HG03045 (cell line): Measurements from ENCODE around the gene BTF3.
"Not testable (repeated sequence)": the region's sequence is repeated elsewhere in the genome, so short reads cannot be mapped to it uniquely, and the experiment has no call there.

Experiments used
- ATAC-seq: cut with Tn5 transposase; IDR thresholded peaks from one replicate; pipeline ENCODE4 v1.9.1; 2021; ENCODE audit warnings: mild to moderate bottlenecking, moderate library complexity; ENCODE audit not compliant: unreplicated experiment

The BTF3 gene

DNA sequence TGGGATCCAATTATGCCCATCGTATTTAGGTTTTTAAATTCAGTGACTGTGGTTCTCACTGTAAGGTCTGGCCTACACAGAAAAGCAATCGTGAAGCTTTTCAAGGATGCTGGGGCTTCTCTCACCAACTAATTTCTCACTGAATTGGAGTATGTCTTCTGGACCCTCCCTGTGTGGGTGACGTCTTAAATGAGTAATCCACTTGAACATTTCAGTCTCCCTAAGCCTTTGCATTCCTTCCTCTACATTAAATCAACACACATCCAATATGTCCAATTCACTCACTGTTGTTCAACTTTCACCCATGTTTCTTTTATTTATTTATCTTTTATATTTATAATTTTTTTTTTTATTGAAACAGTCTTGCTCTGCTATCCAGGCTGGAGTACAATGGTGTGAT is 12.5 kb upstream of the BTF3 start:
- no peak for ATAC-seq

DNA sequence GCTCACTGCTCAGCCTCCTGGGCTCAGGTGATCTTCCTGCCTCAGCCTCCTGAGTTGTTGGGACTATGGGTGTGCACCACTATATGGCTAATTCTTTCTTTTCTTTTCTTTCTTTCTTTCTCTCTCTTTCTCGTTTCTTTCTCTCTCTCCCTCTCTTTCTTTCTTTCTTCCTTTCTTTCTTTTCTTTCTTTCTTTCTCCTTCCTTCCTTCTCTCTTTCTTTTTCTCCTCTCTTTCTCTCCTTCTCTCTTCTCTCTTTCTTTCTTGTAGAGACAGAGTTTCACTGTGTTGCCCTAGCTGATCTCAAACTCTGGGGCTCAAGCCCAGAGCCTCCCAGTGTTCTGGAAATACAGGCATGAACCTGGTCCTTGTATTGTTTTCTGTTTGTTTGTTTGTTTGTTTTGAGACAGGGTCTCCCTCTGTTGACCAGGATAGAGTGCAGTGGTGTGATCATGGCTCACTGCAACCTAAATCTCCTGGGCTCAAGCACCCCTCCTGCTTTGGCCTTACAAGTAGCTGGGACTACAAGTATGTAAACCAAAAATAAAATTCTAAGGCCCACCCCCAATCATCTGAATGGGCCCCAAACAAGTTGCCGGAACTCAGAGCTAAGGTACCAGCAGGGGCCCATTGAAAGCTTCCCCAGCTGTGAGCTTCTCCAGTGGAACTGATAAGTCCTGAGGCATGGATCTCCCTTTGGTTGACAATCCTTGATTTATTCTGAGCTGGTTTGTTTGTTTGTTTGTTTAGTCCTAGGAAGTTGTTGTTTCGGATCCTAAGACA is 11.9 kb upstream of the BTF3 start:
- ATAC-seq, result no peak

DNA sequence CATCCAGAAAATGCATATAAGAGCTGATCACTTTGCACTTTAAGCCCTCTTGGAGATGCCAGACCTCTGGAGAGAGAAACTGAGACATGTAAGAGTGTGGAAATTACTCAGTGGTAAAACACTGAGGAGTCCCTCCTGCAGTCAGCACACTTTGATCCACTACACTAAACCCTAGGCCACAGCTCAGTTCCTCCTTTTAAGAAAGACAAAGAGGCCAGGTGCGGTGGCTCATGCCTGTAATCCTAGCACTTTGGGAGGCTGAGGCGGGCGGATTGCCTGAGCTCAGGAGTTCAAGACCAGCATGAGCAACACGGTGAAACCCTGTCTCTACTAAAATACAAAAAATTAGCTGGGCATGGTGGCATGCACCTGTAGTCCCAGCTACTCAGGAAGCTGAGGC is 11.0 kb upstream of the BTF3 start:
- ATAC-seq, result not testable (repeated sequence)

DNA sequence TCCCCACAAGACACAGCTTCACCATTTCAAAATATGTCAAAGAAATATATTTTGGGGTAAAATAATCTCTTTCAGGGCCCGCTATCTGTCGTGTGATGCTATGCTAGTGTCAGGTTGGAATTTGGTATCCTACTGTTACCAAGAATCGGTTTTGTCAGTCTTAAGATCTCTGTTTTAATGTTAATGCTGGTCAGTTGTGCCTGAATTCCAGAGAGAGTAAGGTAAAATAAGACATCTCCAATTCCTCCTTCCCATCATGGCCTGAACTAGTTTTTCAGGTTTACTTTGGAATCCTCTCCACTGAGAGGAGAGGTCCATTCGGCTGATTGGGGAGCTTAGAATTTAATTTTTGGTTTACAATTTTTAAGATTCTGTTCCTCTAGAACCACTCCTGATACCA is 10.4 kb upstream of the BTF3 start:
- ATAC-seq, result no peak

DNA sequence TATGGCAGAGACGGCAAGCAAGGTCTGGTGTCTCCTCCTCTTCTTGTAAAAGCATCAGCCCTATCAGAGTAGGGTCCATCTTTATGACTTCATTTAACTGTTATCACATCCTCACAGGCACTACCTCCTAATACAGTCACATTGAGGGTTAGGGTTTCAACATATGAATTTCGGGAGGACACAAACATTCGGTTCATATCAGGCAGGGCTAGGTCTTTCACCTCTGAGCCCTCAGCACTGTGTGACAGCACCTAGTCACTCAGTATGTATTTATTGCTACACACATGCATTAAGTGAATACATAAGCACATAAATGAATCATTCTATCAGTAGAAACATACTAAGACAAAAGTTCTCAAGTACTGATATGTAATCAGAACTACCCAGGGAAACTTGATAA is 9.4 kb upstream of the BTF3 start:
- no peak for ATAC-seq

DNA sequence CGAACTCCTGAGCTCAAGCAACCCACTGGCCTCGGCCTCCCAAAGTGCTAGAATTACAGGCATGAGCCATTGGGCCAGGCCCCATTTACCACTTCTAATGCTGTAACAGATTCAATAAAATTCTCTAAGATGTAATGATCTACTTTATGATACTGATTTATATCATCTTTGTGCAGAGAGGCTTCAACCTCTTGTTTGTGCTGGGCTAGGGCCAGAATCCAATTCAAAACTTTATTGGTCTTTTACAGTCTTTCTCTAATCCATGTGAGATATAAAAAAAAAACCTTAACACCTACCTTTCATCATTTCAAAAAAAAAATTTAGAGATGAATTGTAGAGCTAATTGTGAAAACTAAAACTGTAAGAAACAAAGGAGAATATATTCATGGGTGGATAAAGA is 8.2 kb upstream of the BTF3 start:
- ATAC-seq, result no peak

DNA sequence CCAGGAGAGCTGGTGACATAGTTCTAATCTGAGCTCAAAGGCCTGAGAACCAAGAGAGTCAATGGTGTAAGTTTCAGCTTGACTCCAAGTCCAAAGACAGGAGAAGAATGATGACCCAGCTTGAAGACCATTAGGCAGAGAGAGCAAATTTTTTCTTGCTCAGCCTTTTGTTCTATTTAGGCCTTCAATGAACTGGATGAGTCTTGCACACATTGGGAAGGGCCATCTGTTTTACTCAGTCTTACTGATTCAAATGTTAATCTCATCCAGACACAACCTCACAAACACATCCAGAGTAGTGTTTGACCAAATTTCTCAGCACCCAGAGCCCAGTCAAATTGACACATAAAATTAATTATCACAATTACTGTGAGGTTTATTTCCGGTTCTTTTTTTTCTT is 7.1 kb upstream of the BTF3 start:
- ATAC-seq, result no peak

DNA sequence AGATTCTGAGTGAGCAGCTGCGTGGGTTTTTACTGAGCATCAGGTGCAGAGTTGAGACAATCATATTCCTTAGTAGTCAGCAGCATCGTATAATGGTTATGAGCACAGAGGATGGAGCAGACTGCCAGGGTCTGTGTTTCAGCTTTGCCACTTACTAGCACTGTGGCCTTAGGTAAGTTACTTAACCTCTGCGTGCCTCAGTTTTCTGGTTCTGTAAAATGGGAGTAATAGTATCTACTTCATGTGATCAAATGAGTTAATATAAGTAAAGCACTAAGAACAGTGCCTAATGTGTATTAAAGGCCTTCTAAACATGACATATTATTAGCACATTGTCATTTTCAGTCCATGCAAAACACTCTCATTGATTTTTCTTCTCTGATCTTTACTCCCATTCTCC is 4.8 kb upstream of the BTF3 start:
- ATAC-seq, result no peak

DNA sequence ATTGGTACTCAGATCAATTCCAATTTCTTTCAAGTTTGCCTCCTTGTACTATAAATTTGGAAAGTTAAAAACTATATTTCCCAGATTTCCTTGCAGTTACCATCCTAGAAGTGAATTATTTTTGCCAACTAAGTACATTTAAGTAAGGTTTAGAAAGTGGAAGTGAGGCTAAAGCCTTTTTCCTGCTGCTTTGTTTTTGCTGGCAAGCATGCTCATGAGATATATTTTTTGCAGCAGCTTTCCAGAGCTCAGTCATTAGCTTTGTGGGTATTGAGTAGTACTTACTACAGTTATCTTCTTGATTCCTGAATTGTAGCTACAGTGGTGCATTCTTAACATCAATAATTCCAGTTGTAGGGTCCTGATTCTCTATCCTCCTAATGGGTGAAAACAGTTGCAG is 3.5 kb upstream of the BTF3 start:
- ATAC-seq, result no peak

DNA sequence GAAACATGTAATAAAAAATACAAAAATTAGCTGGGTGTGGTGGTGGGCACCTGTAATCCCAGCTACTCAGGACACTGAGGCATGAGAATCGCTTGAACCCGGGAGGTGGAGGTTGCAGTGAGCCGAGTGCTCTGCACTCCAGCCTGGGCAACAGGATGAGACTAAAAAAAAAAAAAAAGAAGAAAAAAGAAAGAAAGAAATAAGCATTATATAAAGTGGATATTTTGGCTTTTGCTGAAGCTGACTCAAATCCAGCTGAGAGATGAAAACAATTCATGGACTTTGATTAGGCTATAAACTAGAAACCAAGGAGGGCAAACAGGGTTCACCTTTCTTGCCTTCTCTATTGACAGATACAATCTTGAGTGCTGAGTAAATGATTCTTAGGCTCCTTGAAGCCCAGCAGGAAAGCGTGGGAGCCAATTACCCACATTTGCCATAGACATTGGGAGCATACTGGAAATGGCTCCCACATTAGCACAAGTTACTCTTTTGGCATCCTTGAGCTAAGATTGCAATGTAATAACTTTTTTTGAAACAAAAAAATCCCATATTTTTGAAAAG is 2.4 kb upstream of the BTF3 start:
- ATAC-seq, result no peak

DNA sequence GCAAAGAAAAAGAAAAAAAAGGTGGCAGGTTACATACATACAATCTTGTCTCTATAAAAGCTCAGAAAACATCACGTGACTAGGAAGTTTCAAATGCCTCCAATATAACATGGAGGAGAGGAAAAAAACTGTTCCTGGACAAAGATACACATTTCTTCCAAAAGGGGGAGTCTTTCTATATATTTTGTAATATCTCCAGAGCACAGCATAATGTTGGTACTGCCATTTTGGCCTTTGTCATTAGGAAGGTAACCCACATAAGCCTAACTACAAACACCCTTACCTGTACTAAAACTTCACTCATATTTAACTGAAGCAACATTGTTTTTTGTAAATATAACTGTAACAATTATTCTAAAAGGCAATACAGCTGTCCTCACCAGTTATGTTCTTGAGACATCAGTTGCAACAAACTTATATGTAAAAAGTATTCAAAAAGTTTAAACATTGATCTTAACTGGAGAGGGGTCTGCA is 1.2 kb upstream of the BTF3 start:
- ATAC-seq, result no peak

DNA sequence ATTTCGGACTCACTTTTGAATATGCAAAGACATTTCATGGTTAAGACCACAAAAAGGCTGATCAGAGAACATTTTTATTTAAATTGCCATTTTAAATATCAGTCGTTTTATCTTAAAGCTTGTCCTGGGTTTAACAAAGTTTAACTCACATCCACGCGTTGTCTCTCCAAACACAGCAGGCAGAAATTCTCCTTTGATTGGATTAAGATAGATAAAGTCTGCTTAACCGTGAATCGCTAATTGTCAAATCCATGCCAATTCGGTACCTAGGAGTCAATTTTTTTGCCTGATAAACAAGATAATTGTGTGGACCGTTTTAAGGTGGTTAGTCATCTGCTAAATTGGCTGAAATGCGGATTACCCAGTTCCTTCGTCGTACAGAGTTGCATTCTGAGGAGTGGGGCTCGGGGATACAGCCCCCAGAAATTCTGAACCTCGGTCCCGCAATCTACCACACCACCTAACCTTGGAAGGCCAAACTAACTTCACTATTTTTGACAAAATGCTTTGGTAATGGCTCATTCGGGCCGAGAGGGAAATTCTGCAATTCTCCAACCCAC is 665 bp upstream of the BTF3 start:
- no peak for ATAC-seq

DNA sequence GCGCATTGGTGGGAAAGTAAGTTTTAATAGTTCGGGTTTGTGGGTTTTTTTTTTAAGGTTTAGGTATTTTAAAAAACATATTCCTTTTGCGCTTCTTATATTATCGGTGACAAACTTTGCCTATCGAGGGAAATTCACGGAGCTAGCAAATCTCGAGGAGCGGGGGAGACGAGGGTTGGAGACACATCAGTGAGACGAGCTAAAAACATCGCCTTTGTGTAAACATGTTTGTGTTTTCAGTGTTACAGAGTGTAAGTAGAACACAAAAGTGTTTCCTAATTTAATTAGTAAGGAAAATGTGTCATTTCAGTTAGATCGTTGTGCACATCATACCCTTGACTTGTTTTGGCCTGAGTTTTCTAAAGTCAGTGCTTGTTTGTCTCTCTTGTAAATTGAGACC is 945 bp downstream of the BTF3 start:
- ATAC-seq, result no peak

DNA sequence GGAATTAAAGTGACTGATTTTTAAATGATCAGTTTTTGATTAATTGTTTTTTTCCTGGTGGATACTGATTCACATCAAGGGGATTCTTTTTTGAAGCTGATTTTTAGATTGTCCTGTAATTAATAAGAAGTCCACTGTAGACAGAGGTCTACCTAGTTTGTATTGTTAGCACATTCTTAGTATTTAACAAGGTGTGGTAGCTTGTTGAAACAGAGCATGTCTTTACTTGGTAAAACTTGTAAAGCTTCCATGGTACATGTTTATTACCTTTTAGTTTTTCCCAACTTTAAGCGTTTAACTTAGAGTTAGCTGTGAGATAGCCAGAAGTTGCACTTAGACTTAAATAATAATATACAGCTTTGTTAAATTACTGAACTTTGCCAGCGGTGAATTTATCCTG is 1.5 kb downstream of the BTF3 start:
- ATAC-seq, result no peak

DNA sequence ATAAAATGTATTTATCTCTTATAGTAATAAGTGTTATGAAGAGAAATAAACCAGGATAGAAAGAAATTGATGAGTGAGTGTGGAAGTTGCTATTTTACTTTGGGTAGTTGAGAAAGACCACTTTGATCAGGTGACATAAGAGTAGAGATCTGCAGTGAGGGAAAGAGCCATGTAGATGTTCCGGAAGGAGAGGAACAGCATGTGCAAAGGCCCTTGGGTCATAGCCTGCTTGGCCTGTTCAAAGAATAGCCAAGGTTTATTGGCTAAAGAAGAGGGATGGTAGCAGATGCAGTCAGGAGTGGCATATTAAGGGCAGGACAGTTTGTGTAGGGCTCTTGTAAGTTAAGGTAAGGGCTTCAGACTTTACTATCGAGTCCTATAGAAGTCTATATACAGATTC is 3.2 kb downstream of the BTF3 start:
- ATAC-seq, result no peak

DNA sequence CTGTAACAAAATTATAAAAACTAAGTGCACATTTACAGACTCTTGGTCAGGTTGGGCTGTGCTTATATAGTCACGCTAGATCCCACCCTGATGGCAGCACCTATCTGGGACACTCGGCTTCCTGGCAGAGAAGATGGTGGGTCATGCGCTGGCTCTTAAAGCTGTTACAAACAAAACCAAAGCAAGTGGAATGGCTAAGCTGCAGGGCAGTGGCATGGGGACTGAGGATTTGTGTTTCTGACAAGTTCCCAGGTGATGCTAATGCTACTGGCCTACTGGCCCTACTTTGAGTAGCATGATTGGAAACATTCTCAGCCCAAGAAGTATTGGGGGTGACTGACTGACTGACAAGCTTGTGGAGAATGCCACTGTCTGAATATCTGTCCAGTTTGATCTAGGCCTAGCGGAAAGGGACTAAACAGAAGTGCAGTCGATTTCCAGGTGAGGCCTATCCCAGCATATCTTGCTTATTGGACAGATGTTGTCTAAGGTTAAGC is 8.3 kb downstream of the BTF3 start:
- ATAC-seq, result no peak

DNA sequence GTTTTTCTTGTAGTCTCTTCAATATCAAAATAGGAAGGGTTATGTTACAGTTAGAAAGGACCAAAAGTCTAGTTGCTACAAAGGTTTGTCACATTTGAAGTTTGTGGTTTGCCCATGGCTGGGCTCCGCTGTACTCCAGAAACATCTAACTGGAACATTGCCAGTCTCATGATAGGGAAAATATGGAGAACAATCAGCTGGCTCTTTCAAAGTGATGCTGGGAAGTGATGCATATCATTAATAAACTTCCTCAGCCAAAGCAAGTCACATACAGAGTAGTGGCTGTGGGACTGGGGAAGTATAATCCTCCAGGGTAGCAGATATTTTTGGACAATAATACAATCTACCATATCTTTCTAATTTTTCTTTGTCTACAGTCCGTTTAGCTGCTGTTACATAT is 8.8 kb downstream of the BTF3 start:
- ATAC-seq, result no peak

DNA sequence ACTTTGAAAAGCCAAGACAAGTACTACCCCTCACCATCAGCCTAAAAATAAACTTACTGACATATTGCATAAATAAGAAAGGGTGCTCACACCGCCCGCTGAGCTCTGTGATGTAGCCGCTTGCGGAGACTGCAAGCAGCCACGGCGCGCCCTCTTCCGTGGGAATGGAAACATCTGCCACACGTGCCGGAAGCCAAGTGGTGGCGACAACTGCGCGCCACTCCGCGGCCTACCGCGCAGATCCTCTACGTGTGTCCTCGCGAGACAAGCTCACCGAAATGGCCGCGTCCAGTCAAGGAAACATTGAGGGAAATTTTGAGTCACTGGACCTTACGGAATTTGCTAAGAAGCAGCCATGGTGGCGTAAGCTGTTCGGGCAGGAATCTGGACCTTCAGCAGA is 10.3 kb downstream of the BTF3 start:
- not testable (repeated sequence) for ATAC-seq

DNA sequence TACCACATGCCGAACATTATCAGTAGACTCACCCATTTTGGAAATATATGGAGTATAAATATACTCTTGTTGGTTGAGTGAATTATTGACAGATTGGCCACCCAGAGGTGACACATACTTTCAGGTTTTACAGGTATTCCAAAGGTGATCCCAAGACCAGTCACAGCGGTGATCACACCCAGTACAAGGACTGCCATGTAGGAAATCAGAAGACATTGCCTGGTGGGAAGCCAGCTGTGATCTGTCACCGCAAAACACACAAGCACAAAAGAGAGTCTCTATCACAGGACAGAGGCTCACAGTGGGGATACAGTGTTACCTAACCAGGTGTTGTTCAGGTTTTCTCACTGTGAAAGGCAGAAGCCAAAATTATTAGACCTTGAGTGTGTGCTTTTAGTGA is 15.8 kb downstream of the BTF3 start:
- no peak for ATAC-seq

DNA sequence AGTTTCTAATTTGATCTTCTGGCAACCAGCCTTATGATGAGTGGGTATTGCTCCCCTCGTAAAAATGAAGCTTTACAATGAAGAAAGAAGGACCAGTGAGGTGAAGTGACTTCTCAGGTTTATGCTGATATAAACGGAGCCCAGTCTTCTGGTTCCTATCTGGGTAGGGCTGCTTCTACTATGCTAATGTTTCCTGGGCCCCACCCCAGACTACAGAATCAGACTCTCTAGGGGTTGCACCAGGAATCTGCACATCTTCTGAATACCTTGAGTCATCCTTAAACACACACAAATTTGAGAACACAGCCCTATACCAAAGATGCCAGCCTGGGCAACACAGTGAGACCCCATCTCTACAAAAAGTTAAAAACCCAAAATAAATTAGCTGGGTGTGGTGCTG is 16.2 kb downstream of the BTF3 start:
- no peak for ATAC-seq

DNA sequence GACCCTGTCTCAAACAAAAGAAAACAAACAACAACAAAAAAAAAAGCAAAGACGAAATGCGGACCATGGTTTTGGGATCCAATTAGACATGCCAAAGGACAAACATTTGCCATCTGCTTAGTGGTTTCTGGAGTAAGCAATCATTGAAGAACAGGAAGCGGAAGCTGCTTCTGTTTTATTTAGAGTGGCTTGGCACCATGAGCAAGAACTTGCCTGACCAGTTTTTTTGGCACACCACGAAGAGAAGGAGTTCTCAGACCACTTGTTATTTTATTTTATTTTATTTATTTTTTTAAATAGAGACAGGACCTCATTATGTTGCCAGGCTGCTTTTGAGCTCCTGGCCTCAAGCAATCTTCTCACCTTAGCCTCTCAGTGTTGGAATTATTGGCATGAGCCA is 17.0 kb downstream of the BTF3 start:
- no peak for ATAC-seq

DNA sequence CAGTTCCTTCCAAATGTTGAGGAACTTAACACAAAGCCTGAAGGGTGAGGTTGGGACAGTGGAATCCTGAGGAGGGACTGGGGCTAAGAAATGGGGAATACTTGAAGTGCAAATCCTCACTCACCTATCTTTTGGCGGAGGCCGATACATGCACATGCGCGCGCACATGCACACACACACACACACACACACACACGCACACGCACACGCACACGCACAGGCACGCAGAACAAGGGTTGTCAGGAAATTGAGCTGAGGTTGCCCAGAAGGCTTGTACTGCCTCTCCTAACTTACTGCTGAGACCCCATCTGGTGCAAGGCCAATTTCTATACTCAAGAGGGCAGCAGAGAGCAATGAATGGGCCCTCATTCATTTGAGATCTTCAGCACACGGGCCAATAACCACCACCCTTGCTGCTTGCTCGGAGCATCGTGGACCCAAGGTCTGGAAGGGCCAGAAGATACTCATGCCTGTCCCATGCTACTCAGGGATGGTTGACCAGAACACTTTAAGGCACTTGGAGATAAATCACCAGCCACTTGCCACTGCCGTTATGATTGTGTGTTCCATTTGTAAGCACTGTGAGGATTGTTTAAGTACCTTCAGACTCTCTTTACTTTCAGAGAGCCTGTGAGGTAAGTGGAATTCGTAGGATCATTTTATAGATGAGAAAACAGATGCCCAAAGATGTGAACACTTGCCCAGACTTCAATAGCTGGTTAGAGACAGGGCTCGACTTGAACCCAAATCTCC is 21.5 kb downstream of the BTF3 start:
- ATAC-seq, result peak; percentile 95
